CD8-positive, alpha-beta memory T cell (primary cell): ENCODE measurements around the gene F2RL2. TPM values are rescaled to one million over a fixed set of nuclear protein-coding genes. Genes with fewer than 3 reads are reported as not detected.

Source experiments
- CTCF ChIA-PET: fragments of 350-600 bp; sonication (Branson Sonifier 250); formaldehyde crosslinking; loops from one replicate; lab custom pipeline; 2021; ENCODE audit warnings: antibody characterized with exemption; lab: Charles Lee
- POLR2A ChIA-PET: fragments of 350-600 bp; sonication (Branson Sonifier 250); formaldehyde crosslinking; loops from one replicate; lab custom pipeline; 2021; ENCODE audit warnings: antibody characterized with exemption; lab: Charles Lee
- DNase-seq, 5 donors: peaks; one replicate each; pipeline versions ENCODE4 v3.0.0 to v3.0.0-alpha.2; 2020 to 2022; ENCODE audit warnings: mixed read lengths in 1 of 5
- H3K27ac ChIP-seq: one replicate; pipeline ENCODE4 v1.7.0; 2013; ENCODE audit warnings: low read depth, mild to moderate bottlenecking, low read length, moderate library complexity
- H3K27me3 ChIP-seq: 2 replicates; pipeline ENCODE4 v1.7.0; 2013; ENCODE audit warnings: low read length, mild to moderate bottlenecking; ENCODE audit not compliant: insufficient read depth, poor library complexity, severe bottlenecking
- H3K36me3 ChIP-seq: 2 replicates; pipeline ENCODE4 v1.7.0; 2013; ENCODE audit warnings: mild to moderate bottlenecking, low read length, moderate library complexity; ENCODE audit not compliant: insufficient read depth
- H3K4me1 ChIP-seq: 2 replicates; pipeline ENCODE4 v1.7.0; 2013; ENCODE audit warnings: mild to moderate bottlenecking, low read length, moderate library complexity; ENCODE audit not compliant: insufficient read depth
- H3K4me3 ChIP-seq: 2 replicates; pipeline ENCODE4 v1.7.0; 2013; ENCODE audit warnings: mild to moderate bottlenecking, low read length
- H3K9me3 ChIP-seq: 2 replicates; pipeline ENCODE4 v1.7.0; 2013; ENCODE audit warnings: mild to moderate bottlenecking, low read length
- H3K27ac Mint-ChIP-seq, 8 donors: one replicate each; pipeline ENCODE4 v1.8.0; 2020 to 2021; ENCODE audit warnings: mixed read lengths in 8 of 8, mild to moderate bottlenecking in 6 of 8, inconsistent platforms in 3 of 8, moderate library complexity in 3 of 8
- H3K27me3 Mint-ChIP-seq, 2 donors: one replicate each; pipeline ENCODE4 v1.8.0; 2020 to 2021; ENCODE audit warnings: mixed read lengths in 2 of 2, mild to moderate bottlenecking in 1 of 2, moderate library complexity in 1 of 2
- H3K36me3 Mint-ChIP-seq, 3 donors: one replicate each; pipeline ENCODE4 v1.8.0; 2020 to 2021; ENCODE audit warnings: mixed read lengths in 3 of 3, inconsistent platforms in 1 of 3, mild to moderate bottlenecking in 1 of 3
- H3K4me1 Mint-ChIP-seq, 3 donors: one replicate each; pipeline ENCODE4 v1.8.0; 2020 to 2021; ENCODE audit warnings: mixed read lengths in 3 of 3, inconsistent platforms in 1 of 3, mild to moderate bottlenecking in 1 of 3
- H3K4me3 Mint-ChIP-seq, 7 donors: one replicate each; pipeline ENCODE4 v1.8.0; 2020 to 2021; ENCODE audit warnings: mixed read lengths in 7 of 7, mild to moderate bottlenecking in 6 of 7, moderate library complexity in 4 of 7, inconsistent platforms in 2 of 7
- H3K9me3 Mint-ChIP-seq, 5 donors: one replicate each; pipeline ENCODE4 v1.8.0; 2020 to 2022; ENCODE audit warnings: mixed read lengths in 5 of 5, mild to moderate bottlenecking in 3 of 5, moderate library complexity in 2 of 5, inconsistent platforms in 1 of 5
- polyA plus RNA-seq: library from polyadenylated mRNA; unstranded; fragments of 300-500 nt; fragmentation: Illumina TruSeq; gene quantifications from one replicate; pipeline ENCODE4 v1.2.3, GENCODE V29; 2021
- total RNA-seq, 2 experiments: library from RNA; stranded (reverse); gene quantifications; one replicate each; pipeline ENCODE4 v1.2.3, GENCODE V29; 2021

Gene F2RL2
- total and polyA plus RNA-seq, 3 experiments from 2014 or later: 0.15 to 0.49 TPM; not detected in 1

DNA sequence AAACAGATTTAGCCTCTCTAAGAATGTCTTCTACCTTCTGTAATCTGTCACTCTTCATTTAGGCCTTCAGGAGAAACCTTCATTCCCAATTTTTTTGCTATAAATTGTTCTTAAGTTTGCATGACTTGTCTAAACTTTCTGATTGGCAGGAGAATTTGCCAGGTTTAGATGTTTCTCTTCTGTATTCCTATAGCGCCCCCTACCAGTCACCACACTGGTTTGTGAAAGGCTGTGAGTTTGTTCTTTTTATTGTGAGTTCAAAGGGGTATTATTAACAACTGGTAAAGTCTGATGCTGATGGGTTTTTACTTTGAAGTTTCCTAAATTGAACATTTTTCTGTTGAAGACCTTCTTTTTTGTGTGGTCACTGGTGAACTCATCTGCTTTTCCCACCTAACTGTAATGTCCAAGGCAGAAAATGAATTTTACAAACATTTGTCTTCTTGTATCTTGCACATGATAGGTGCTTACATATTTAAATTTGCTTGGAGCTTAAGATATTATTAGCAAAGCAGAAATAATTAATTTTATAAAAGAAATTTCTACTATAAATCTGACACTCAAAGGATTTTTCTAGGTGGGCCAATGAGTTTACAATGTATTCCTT is 18.4 kb upstream of the F2RL2 start:
- Mint-ChIP-seq H3K4me3 (no peak overlapping the region), H3K4me1 (peaks cover 3 to 5% (median 5%) of the 10 kb centered on the region in 3 donors), H3K27me3 (peaks cover 0 to 2% of the 10 kb centered on the region in 2 donors), H3K27ac (peak overlapping the region in 1 of 8 donors; percentile 13), H3K9me3 (no peaks in the 10 kb centered on the region), H3K36me3 (peaks cover 25 to 86% (median 42%) of the 10 kb centered on the region in 3 donors)
- ChIA-PET CTCF (interaction anchor here (0.9 to 1.8 kb wide), 4 partner anchors 9 to 133 kb away, joined by 3 to 4 read pairs (median 3); no protein-coding TSS in a partner anchor), POLR2A (no interaction called here)
- no peak overlapping the region for H3K27ac ChIP-seq
- no peaks in the 10 kb centered on the region for H3K9me3 ChIP-seq
- DNase-seq: peak; percentile 36 to 63 (median 47)
- no peaks in the 10 kb centered on the region for H3K27me3 ChIP-seq
- H3K4me1 ChIP-seq: no peaks in the 10 kb centered on the region
- no peak overlapping the region for H3K4me3 ChIP-seq
- peaks cover 16% of the 10 kb centered on the region for H3K36me3 ChIP-seq

DNA sequence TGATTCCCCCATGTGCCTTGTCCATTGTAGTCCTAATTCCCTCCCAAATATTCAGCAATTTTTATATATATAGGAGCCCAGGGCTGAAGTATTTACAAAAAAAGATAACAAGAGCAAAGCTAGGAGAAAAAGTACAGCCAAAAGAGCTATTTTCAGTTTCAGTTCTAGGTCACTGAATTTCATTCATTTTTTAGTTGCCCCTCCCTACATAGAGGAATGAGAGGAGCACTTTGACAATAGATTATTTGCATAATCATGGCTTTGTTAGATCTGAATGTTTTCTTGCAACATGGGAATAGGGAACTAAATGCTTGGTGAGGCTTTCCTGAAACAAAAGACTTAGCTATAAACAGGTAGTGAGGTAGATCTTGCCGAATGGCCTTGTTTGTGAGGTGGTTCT is 15.3 kb upstream of the F2RL2 start:
- no peak for DNase-seq
- POLR2A ChIA-PET: no interaction called here
- Mint-ChIP-seq H3K36me3 (peaks cover 8 to 86% (median 26%) of the 10 kb centered on the region in 3 donors), H3K4me1 (peaks cover 11 to 21% (median 11%) of the 10 kb centered on the region in 3 donors), H3K27me3 (peaks cover 0 to 2% of the 10 kb centered on the region in 2 donors), H3K27ac (peak overlapping the region in 7 of 8 donors; percentile 10 to 96 (median 50)), H3K4me3 (no peak overlapping the region), H3K9me3 (no peaks in the 10 kb centered on the region)
- no peaks in the 10 kb centered on the region for H3K27me3 ChIP-seq
- no peaks in the 10 kb centered on the region for H3K4me1 ChIP-seq
- peaks cover 19% of the 10 kb centered on the region for H3K36me3 ChIP-seq
- H3K4me3 ChIP-seq: no peak overlapping the region
- no peaks in the 10 kb centered on the region for H3K9me3 ChIP-seq
- H3K27ac ChIP-seq: no peak overlapping the region
- CTCF ChIA-PET: interaction anchor here (1.7 kb wide), 1 partner anchor 20 kb away, joined by 5 read pairs; no protein-coding TSS in a partner anchor

DNA sequence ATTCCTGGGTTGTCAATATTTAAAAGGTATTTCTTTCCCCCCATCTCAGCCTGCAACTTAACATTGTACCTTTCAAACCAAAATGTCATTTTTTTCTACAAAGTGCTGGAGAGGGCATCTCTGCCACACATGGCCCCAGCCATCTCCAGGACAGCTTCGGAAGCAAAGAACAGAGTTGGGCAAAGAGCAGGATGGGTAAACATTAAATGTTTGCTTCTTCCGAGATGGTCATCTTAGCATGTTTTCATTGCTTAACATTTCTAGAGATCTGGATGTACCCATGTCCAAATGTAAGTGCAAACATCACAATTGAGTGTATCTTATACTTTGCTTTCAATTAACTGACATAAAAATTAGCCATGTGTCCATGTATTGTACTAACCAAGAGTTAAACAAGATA is 14.3 kb upstream of the F2RL2 start:
- no peak overlapping the region for H3K27ac ChIP-seq
- H3K36me3 ChIP-seq: peaks cover 10% of the 10 kb centered on the region
- Mint-ChIP-seq H3K4me1 (peaks cover 11 to 21% (median 13%) of the 10 kb centered on the region in 3 donors), H3K27me3 (peaks cover 0 to 3% of the 10 kb centered on the region in 2 donors), H3K4me3 (no peak overlapping the region), H3K36me3 (peaks cover 4 to 84% (median 18%) of the 10 kb centered on the region in 3 donors), H3K9me3 (no peaks in the 10 kb centered on the region), H3K27ac (peak overlapping the region in 3 of 8 donors; percentile 49 to 61 (median 50))
- no peaks in the 10 kb centered on the region for H3K27me3 ChIP-seq
- POLR2A ChIA-PET: no interaction called here
- no peaks in the 10 kb centered on the region for H3K4me1 ChIP-seq
- CTCF ChIA-PET: interaction anchor here (1.2 to 1.7 kb wide), 2 partner anchors 19 to 137 kb away, joined by 4 to 5 read pairs; no protein-coding TSS in a partner anchor
- DNase-seq: no peak
- H3K4me3 ChIP-seq: no peak overlapping the region
- H3K9me3 ChIP-seq: no peaks in the 10 kb centered on the region

DNA sequence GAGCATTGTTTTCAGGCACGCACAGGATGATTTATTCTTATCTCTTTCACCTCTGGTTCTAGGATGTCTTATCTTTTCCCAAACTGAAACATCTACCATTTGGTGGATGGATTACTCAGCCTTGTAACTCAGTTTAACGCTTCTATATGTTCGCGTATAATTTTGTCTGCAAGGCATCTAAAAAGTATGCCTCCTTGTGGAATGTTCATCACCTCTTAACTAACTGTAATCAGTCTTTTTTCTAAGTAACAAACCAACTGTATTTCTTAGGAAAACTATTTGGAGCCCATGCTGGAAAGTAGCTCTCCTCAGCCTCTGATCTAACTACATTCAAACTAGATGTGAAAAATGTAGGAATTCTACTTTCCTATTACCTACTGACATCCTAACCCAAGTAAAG is 11.5 kb upstream of the F2RL2 start:
- Histone ChIP-seq H3K4me1 (no peaks in the 10 kb centered on the region), H3K36me3 (peaks cover 5% of the 10 kb centered on the region), H3K27me3 (no peaks in the 10 kb centered on the region), H3K9me3 (no peaks in the 10 kb centered on the region), H3K4me3 (no peak overlapping the region), H3K27ac (no peak overlapping the region)
- CTCF ChIA-PET: interaction anchor here (1.7 kb wide), 1 partner anchor 32 kb away, joined by 4 read pairs; no protein-coding TSS in a partner anchor
- H3K36me3 Mint-ChIP-seq: peaks cover 4 to 84% (median 23%) of the 10 kb centered on the region in 3 donors
- DNase-seq: no peak
- H3K27ac Mint-ChIP-seq: peak overlapping the region in 6 of 8 donors; percentile 8 to 80 (median 50)
- no peaks in the 10 kb centered on the region for H3K9me3 Mint-ChIP-seq
- no peak overlapping the region for H3K4me3 Mint-ChIP-seq
- peaks cover 0 to 1% of the 10 kb centered on the region in 2 donors for H3K27me3 Mint-ChIP-seq
- POLR2A ChIA-PET: no interaction called here
- H3K4me1 Mint-ChIP-seq: peaks cover 6 to 20% (median 13%) of the 10 kb centered on the region in 3 donors

DNA sequence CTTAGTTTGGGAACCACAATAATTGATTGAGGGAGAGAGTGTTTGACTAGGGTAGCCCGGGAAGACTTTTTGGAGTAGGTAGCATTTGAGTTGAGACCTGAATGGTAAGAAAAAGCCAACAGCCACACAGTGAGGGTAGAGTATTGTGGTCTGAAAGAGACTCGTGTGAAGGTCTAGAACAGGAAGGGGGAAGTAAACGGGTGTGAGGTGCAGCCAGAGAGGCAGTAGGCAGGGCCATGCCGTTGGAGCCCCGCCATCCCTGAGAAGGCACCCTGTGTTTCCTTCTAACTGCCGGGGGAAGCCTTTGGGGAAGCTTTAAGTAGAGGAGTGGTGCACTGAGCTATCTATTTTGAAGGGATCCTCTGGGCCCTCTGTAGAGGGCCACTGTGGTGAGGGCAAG is 3.5 kb upstream of the F2RL2 start:
- CTCF ChIA-PET: interaction anchor here (1.6 kb wide), 1 partner anchor 14 kb away, joined by 3 read pairs; no protein-coding TSS in a partner anchor
- H3K36me3 Mint-ChIP-seq: peaks cover 0 to 72% (median 23%) of the 10 kb centered on the region in 3 donors
- no peaks in the 10 kb centered on the region for H3K4me1 ChIP-seq
- H3K36me3 ChIP-seq: peaks cover 8% of the 10 kb centered on the region
- H3K4me3 ChIP-seq: no peak overlapping the region
- peak in 1 of 5 donors; percentile 2 for DNase-seq
- H3K27ac ChIP-seq: no peak overlapping the region
- H3K9me3 Mint-ChIP-seq: no peaks in the 10 kb centered on the region
- POLR2A ChIA-PET: no interaction called here
- no peaks in the 10 kb centered on the region for H3K27me3 ChIP-seq
- peaks cover 35 to 57% (median 44%) of the 10 kb centered on the region in 3 donors for H3K4me1 Mint-ChIP-seq
- no peaks in the 10 kb centered on the region for H3K9me3 ChIP-seq
- peak overlapping the region in 4 of 7 donors; percentile 2 to 74 (median 54) for H3K4me3 Mint-ChIP-seq
- H3K27ac Mint-ChIP-seq: peak overlapping the region in 7 of 8 donors; percentile 51 to 94 (median 67)
- H3K27me3 Mint-ChIP-seq: no peaks in the 10 kb centered on the region

DNA sequence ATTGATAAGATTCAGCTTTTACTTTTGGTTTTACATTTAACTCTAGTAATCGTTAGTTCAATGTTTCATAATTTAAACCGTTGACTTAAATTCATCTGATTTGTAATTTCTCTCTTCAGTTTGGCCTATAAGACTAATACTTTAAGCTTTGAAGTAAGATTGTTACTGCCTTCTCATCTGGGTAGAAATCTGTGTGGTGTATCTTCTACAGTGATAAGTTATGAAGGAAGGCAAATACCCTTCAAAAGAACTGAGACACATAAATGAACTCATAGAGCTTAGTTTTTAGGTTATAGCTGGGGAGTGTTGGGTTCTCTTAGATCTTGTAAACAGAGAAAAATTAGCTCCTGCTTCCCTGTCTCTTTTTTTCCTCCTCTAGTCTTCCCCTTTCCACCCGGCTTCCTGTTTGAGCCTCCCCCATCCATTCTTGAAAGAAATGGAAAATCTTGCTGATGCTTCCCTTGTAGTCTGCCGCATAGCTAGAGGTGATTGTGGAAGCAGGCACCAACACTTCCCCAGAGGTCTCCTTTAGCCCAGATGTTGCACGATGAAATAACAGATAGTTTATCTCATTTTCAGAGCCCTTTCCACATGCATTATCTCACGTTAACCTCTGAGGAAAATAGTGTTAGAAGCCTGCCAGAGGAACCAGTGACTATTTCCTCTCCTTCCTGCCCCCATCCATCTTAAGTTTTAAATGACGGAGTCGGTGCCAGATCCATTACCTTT is 2.0 kb upstream of the F2RL2 start:
- Mint-ChIP-seq H3K4me1 (peaks cover 42 to 60% (median 48%) of the 10 kb centered on the region in 3 donors), H3K27ac (peak overlapping the region in 7 of 8 donors; percentile 3 to 89 (median 68)), H3K4me3 (no peak overlapping the region), H3K36me3 (peaks cover 3 to 68% (median 20%) of the 10 kb centered on the region in 3 donors), H3K27me3 (no peaks in the 10 kb centered on the region), H3K9me3 (no peaks in the 10 kb centered on the region)
- H3K36me3 ChIP-seq: peaks cover 8% of the 10 kb centered on the region
- H3K4me3 ChIP-seq: no peak overlapping the region
- no peaks in the 10 kb centered on the region for H3K9me3 ChIP-seq
- ChIA-PET CTCF (interaction anchor here (0.6 kb wide), 1 partner anchor 241 kb away, joined by 3 read pairs; no protein-coding TSS in a partner anchor), POLR2A (no interaction called here)
- DNase-seq: no peak
- H3K27me3 ChIP-seq: no peaks in the 10 kb centered on the region
- H3K27ac ChIP-seq: no peak overlapping the region
- no peaks in the 10 kb centered on the region for H3K4me1 ChIP-seq

DNA sequence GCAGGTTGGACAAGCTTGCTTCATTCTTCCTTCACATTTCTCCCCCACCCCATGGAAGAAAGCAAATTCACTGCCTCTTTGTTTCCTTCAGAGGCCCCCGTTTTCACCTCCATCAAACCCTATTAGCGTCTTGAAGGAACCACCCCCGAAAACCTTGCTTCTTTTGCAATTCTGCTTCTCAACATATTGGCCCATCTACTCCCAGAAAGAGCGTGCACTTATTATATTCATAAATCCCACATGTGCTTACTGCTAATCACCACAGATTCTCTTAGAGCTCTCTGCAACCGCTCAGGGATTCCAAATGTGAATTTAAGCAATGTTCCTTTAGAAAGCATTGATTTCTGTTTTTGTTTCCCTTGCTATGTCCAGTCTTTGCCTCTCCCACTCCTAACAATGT is 1.1 kb downstream of the F2RL2 start:
- POLR2A ChIA-PET: no interaction called here
- Mint-ChIP-seq H3K27ac (peak overlapping the region in 2 of 8 donors; percentile 53 to 55), H3K36me3 (peaks cover 15 to 62% (median 23%) of the 10 kb centered on the region in 3 donors)

More for the DNA sequence above, 1.1 kb downstream of the F2RL2 start:
- no peaks in the 10 kb centered on the region for H3K27me3 ChIP-seq
- no peaks in the 10 kb centered on the region for H3K9me3 Mint-ChIP-seq
- no peaks in the 10 kb centered on the region for H3K4me1 ChIP-seq
- CTCF ChIA-PET: no interaction called here
- H3K9me3 ChIP-seq: no peaks in the 10 kb centered on the region
- H3K27ac ChIP-seq: no peak overlapping the region
- H3K4me3 Mint-ChIP-seq: no peak overlapping the region
- no peaks in the 10 kb centered on the region for H3K27me3 Mint-ChIP-seq
- peaks cover 7% of the 10 kb centered on the region for H3K36me3 ChIP-seq
- H3K4me1 Mint-ChIP-seq: peaks cover 46 to 63% (median 51%) of the 10 kb centered on the region in 3 donors
- no peak for DNase-seq
- no peak overlapping the region for H3K4me3 ChIP-seq
